Lower lobe of right lung (tissue), 2 donors: ENCODE data around the gene ALDH16A1. TPM values are rescaled to one million over a fixed set of nuclear protein-coding genes. Genes with fewer than 3 reads are reported as not detected.
A peak's percentile ranks its signal among the peaks of the same experiment; 100 is the strongest.

ENCODE experiments used
- ATAC-seq, 2 donors: fragments of 200-7000 bp; cut with Tn5 transposase; one replicate each; pipeline ENCODE4 v1.9.1; 2020 to 2022; ENCODE audit warnings: mild to moderate bottlenecking in 2 of 2, moderate library complexity in 2 of 2
- DNase-seq: peaks from one replicate; pipeline ENCODE4 v3.0.0-alpha.2; 2020
- H3K27ac ChIP-seq: fragments of 200-600 bp; one replicate; pipeline ENCODE4 v1.8.0; 2022
- H3K27me3 ChIP-seq: fragments of 200-600 bp; one replicate; pipeline ENCODE4 v1.8.0; 2022; ENCODE audit warnings: low read depth
- H3K36me3 ChIP-seq: fragments of 200-600 bp; one replicate; pipeline ENCODE4 v1.8.0; 2022; ENCODE audit warnings: mild to moderate bottlenecking
- H3K4me1 ChIP-seq: fragments of 200-600 bp; one replicate; pipeline ENCODE4 v1.8.0; 2022
- H3K4me3 ChIP-seq: fragments of 200-600 bp; one replicate; pipeline ENCODE4 v1.8.0; 2022; ENCODE audit warnings: mild to moderate bottlenecking
- H3K9me3 ChIP-seq: fragments of 200-600 bp; one replicate; pipeline ENCODE4 v1.8.0; 2022
- CTCF ChIP-seq: fragments of 200-600 bp; IDR thresholded peaks from one replicate; pipeline ENCODE4 v1.8.0; 2022; ENCODE audit warnings: antibody characterized with exemption, mild to moderate bottlenecking
- intact Hi-C: fragments of 100-400 bp; cut with DNase I; formaldehyde crosslinking; loops from one replicate; pipeline ENCODE4 v1.11.0; 2022
- total RNA-seq: library from RNA; stranded (reverse); fragmentation: NEBNext Ultra II Directional; extraction: Animal tissue kit (Norgen Biotek cat#: 25700); gene quantifications from one replicate; pipeline ENCODE4 v1.2.1, GENCODE V29; 2021
- donor health status: DM: no; HTN: yes; CAD: no; lungs with severe emphysema.

Gene ALDH16A1
- total RNA-seq, 1 donor from 2014 or later: 33.7 TPM

DNA sequence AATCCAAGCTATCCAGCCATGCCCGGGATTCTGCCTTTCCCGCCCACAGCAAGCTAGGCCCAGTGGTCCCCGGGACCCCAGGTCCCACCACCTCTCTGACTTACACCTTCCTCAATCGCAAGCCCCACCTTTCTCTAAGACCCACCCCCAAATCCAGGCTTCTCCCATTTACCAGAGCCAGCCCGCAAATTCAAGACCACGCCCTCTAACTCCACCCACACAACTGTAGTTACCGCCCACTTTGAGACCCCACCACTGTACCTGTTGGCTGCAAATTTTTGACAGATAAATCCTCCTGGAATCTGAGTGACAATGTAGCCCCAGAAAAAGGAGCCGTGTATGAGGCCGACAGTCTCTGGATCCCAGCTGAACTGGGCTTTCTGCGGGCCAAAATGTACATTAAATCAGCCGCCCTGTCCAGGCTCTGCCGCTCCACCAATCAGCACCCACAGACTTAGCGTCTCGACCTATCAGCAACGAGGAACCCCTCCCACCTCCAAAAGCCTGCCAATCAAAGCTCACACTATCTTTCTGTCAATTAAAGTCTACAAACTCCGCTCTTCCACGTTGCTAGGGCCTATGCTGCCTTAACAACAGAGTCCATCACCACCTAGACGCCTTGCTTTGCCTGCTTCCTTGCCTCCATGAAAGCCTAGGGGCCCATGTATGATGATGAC is 18.0 kb upstream of the ALDH16A1 start:
- DNase-seq (no peak), ATAC-seq (no peak)
- intact Hi-C loops: no loop called here
- Histone ChIP-seq H3K4me1 (no peaks in the 10 kb centered on the region), H3K27me3 (peaks cover 93% of the 10 kb centered on the region), H3K27ac (no peak overlapping the region), H3K9me3 (no peaks in the 10 kb centered on the region), H3K36me3 (no peaks in the 10 kb centered on the region), H3K4me3 (no peak overlapping the region)
- TF ChIP-seq CTCF: no peak

GRCh38 chr19:49435670-49436069 is 17.4 kb upstream of the ALDH16A1 start:
- no peaks in the 10 kb centered on the region for H3K4me1 ChIP-seq
- intact Hi-C loops: no loop called here
- peaks cover 93% of the 10 kb centered on the region for H3K27me3 ChIP-seq
- no peaks in the 10 kb centered on the region for H3K9me3 ChIP-seq
- DNase-seq (no peak), ATAC-seq (no peak)
- H3K4me3 ChIP-seq: no peak overlapping the region
- no peak overlapping the region for H3K27ac ChIP-seq
- no peaks in the 10 kb centered on the region for H3K36me3 ChIP-seq
- no peak for TF ChIP-seq CTCF

GRCh38 chr19:49436381-49437017 is 16.5 kb upstream of the ALDH16A1 start:
- Histone ChIP-seq H3K27me3 (peaks cover 91% of the 10 kb centered on the region), H3K4me3 (no peak overlapping the region), H3K9me3 (no peaks in the 10 kb centered on the region), H3K4me1 (no peaks in the 10 kb centered on the region), H3K27ac (no peak overlapping the region), H3K36me3 (no peaks in the 10 kb centered on the region)
- intact Hi-C loops: no loop called here
- ATAC-seq (peak in 1 of 2 donors; percentile 6), DNase-seq (no peak)
- no peak for TF ChIP-seq CTCF

DNA sequence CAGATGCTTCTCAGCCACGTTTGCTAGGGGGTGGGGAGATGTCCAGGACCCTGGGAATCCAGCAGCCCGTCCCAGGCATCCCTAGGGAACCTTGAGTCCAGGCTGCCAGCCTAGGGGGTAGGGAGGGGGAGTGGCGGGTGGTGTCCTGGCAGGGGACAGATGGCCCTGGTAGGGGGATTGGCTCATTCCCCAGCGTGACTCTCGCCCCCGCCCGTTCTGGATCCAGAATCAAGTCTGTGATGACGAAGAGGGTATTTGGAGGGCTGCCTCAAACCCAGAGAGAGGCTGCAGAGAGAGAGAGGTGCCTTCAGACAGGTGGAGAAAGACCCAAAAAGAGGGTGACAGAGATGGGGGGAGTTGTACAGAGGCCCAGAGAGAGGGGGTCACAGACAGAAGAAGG is 15.8 kb upstream of the ALDH16A1 start:
- DNase-seq (no peak), ATAC-seq (no peak)
- intact Hi-C loops: no loop called here
- H3K27ac ChIP-seq: no peak overlapping the region
- H3K4me1 ChIP-seq: no peaks in the 10 kb centered on the region
- H3K4me3 ChIP-seq: no peak overlapping the region
- H3K36me3 ChIP-seq: no peaks in the 10 kb centered on the region
- H3K27me3 ChIP-seq: peaks cover 91% of the 10 kb centered on the region
- no peaks in the 10 kb centered on the region for H3K9me3 ChIP-seq
- no peak for TF ChIP-seq CTCF

DNA sequence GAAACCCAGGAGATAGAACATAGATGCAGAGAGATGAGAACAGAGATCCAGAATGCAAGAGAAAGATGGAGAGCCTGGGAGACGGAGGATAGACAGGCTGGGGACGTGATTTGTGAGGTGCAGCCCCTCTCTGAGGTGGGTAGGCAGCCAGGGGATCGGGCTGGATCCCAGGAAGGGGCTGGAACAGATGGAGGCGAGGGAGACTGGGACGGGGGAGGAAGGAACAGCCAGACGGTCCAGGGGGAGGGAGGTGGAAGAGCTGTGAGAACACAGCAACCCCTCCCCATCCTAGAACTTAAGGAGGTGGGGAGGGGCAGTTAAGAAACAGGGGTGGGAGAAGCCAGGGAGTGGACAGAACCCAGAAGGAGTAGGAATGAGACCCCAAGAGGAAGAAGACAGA is 14.8 kb upstream of the ALDH16A1 start:
- H3K4me3 ChIP-seq: no peak overlapping the region
- no peak for DNase-seq
- intact Hi-C loops: no loop called here
- no peaks in the 10 kb centered on the region for H3K36me3 ChIP-seq
- H3K27ac ChIP-seq: no peak overlapping the region
- H3K27me3 ChIP-seq: peaks cover 81% of the 10 kb centered on the region
- TF ChIP-seq CTCF: no peak
- no peaks in the 10 kb centered on the region for H3K4me1 ChIP-seq
- ATAC-seq: no peak
- H3K9me3 ChIP-seq: no peaks in the 10 kb centered on the region
